GM19240 (cell line): ENCODE data around the gene CRB2.

Experiments used
- DNase-seq: peaks from one replicate; pipeline ENCODE4 v3.0.0; 2011; ENCODE audit warnings: low spot score; ENCODE audit not compliant: insufficient read length

The CRB2 gene

GRCh38 chr9:123355761-123356431 is at the start of gene CRB2:
CRB2 (plus strand) TSS chr9:123356197; CDS start chr9:123356261, 64 bp downstream.
- no peak for DNase-seq

GRCh38 chr9:123309611-123310010 is 46.4 kb upstream of the CRB2 start:
- DNase-seq = no peak

- no peak for DNase-seq
Measured at GRCh38 chr9:123310551-123311249, 45.3 kb upstream of the CRB2 start.

- no peak for DNase-seq
Measured at GRCh38 chr9:123311250-123311752, 44.7 kb upstream of the CRB2 start.

GRCh38 chr9:123312306-123312877 is 43.6 kb upstream of the CRB2 start:
- DNase-seq = no peak

GRCh38 chr9:123314617-123315016 is 41.4 kb upstream of the CRB2 start:
- no peak for DNase-seq

- DNase-seq = no peak
Measured at GRCh38 chr9:123315635-123316034, 40.4 kb upstream of the CRB2 start.

GRCh38 chr9:123316053-123316718 is 39.8 kb upstream of the CRB2 start:
- no peak for DNase-seq

GRCh38 chr9:123318202-123318601 is 37.8 kb upstream of the CRB2 start:
- DNase-seq = peak; percentile 73

GRCh38 chr9:123318961-123319421 is 37.0 kb upstream of the CRB2 start:
- no peak for DNase-seq

- no peak for DNase-seq
Measured at GRCh38 chr9:123319541-123320339, 36.3 kb upstream of the CRB2 start.

- DNase-seq = no peak
Measured at GRCh38 chr9:123320814-123321213, 35.2 kb upstream of the CRB2 start.

GRCh38 chr9:123321616-123322272 is 34.3 kb upstream of the CRB2 start:
- no peak for DNase-seq

GRCh38 chr9:123322273-123323195 is 33.5 kb upstream of the CRB2 start:
- DNase-seq = peak; percentile 28

GRCh38 chr9:123323196-123324013 is 32.6 kb upstream of the CRB2 start:
- DNase-seq = no peak

GRCh38 chr9:123324767-123325183 is 31.2 kb upstream of the CRB2 start:
- DNase-seq = no peak

- no peak for DNase-seq
Measured at GRCh38 chr9:123326187-123326586, 29.8 kb upstream of the CRB2 start.

GRCh38 chr9:123326662-123327093 is 29.3 kb upstream of the CRB2 start:
- DNase-seq = no peak
